GM12878 (cell line): ENCODE measurements around the gene THSD8. TPM values are rescaled to one million over a fixed set of nuclear protein-coding genes. Genes with fewer than 3 reads are reported as not detected.

Experiments used
- CBX5 ChIP-seq: sonication (generic); IDR thresholded peaks from 2 replicates; pipeline ENCODE4 v1.6.1; 2016; ENCODE audit warnings: low read depth, moderate library complexity, mild to moderate bottlenecking, inconsistent platforms
- CTCF ChIP-seq, 3 experiments: IDR thresholded peaks in 2 of 3; conservative IDR thresholded peaks in 1 of 3; 2 replicates each; pipeline ENCODE4 v1.5.1; 2011; ENCODE audit warnings: low read depth in 3 of 3, low read length in 3 of 3, mild to moderate bottlenecking in 3 of 3, control low read depth in 2 of 3, moderate library complexity in 2 of 3, inconsistent platforms in 1 of 3, mixed read lengths in 1 of 3; ENCODE audit not compliant: control insufficient read depth in 2 of 3, insufficient read depth in 1 of 3; ENCODE audit errors: extremely low read depth in 1 of 3
- EGR1 ChIP-seq, 2 experiments: IDR thresholded peaks; 1 replicate in 1 of 2; 2 replicates in 1 of 2; pipeline ENCODE4 v1.6.1; 2011 to 2012; ENCODE audit warnings: low read depth in 2 of 2, low read length in 2 of 2, borderline replicate concordance in 1 of 2, mild to moderate bottlenecking in 1 of 2, moderate library complexity in 1 of 2
- ETV6 ChIP-seq, 2 experiments: fragments of 450-650 bp in 1 of 2; IDR thresholded peaks in 1 of 2; conservative IDR thresholded peaks in 1 of 2; 2 replicates each; pipeline ENCODE4 v1.6.1; 2014; ENCODE audit warnings: antibody characterized with exemption in 1 of 2, borderline replicate concordance in 1 of 2, low read depth in 1 of 2, mild to moderate bottlenecking in 1 of 2, moderate library complexity in 1 of 2
- GABPA ChIP-seq: IDR thresholded peaks from 2 replicates; pipeline ENCODE4 v1.6.1; 2014; ENCODE audit warnings: antibody characterized with exemption, low read depth, mild to moderate bottlenecking, inconsistent platforms
- HDAC6 ChIP-seq: fragments of 200-600 bp; sonication (generic); IDR thresholded peaks from one replicate; pipeline ENCODE4 v1.8.0; 2017; ENCODE audit warnings: antibody characterized with exemption; ENCODE audit not compliant: unreplicated experiment
- HDGF ChIP-seq: fragments of 450-650 bp; IDR thresholded peaks from 2 replicates; pipeline ENCODE4 v1.6.1; 2016; ENCODE audit warnings: antibody characterized with exemption
- NFXL1 ChIP-seq: fragments of 450-650 bp; IDR thresholded peaks from 2 replicates; pipeline ENCODE4 v1.6.1; 2017; ENCODE audit warnings: antibody characterized with exemption, mild to moderate bottlenecking, borderline replicate concordance
- RFX5 ChIP-seq: IDR thresholded peaks from 2 replicates; pipeline ENCODE4 v1.6.1; 2011; ENCODE audit warnings: low read depth, low read length, improper control_type of control experiment
- SMC3 ChIP-seq: IDR thresholded peaks from 2 replicates; pipeline ENCODE4 v1.6.1; 2011; ENCODE audit warnings: low read length, improper control_type of control experiment, borderline replicate concordance
- SPI1 ChIP-seq: IDR thresholded peaks from 2 replicates; pipeline ENCODE4 v1.6.1; 2011; ENCODE audit warnings: low read depth, mild to moderate bottlenecking, low read length, moderate library complexity, borderline replicate concordance; ENCODE audit not compliant: insufficient read depth
- TAF1 ChIP-seq: IDR thresholded peaks from 2 replicates; pipeline ENCODE4 v1.6.1; 2011; ENCODE audit warnings: mild to moderate bottlenecking, low read depth, low read length, borderline replicate concordance
- TBL1XR1 ChIP-seq: IDR thresholded peaks from 2 replicates; pipeline ENCODE4 v1.6.1; 2012; ENCODE audit warnings: low read depth, low read length, improper control_type of control experiment
- TCF12 ChIP-seq: IDR thresholded peaks from 2 replicates; pipeline ENCODE4 v1.6.1; 2011; ENCODE audit warnings: low read depth, mild to moderate bottlenecking, low read length
- WRNIP1 ChIP-seq: IDR thresholded peaks from 2 replicates; pipeline ENCODE4 v1.6.1; 2011; ENCODE audit warnings: low read depth, low read length, improper control_type of control experiment, borderline replicate concordance
- YBX1 ChIP-seq: fragments of 450-650 bp; IDR thresholded peaks from 2 replicates; pipeline ENCODE4 v1.6.1; 2016; ENCODE audit warnings: antibody characterized with exemption
- ZNF207 ChIP-seq: fragments of 450-650 bp; IDR thresholded peaks from 2 replicates; pipeline ENCODE4 v1.6.1; 2014; ENCODE audit warnings: antibody characterized with exemption, mild to moderate bottlenecking, borderline replicate concordance
- ZZZ3 ChIP-seq: IDR thresholded peaks from 2 replicates; pipeline ENCODE4 v1.6.1; 2011; ENCODE audit warnings: low read depth; ENCODE audit not compliant: control insufficient read depth, insufficient read length
- polyA plus RNA-seq, 11 experiments: library from polyadenylated mRNA; depleted of rRNA in 4 of 11; unstranded in 6 of 11; stranded (reverse) in 5 of 11; fragments of >200 nt; fragmentation: Nextera tagmentation in 4 of 11; fragmentation: Illumina TruSeq in 1 of 11; extraction: Ambion mirVana in 4 of 11; extraction: Trizol in 1 of 11; gene quantifications; 1 replicate in 1 of 11; 2 replicates in 10 of 11; pipeline versions ENCODE4 v1.2.1 to v1.2.3, GENCODE V29; 2011 to 2016; ENCODE audit warnings: inconsistent platforms in 2 of 11, missing spikeins in 2 of 11, low read depth in 1 of 11
- total RNA-seq, 4 experiments: library from RNA; depleted of rRNA in 3 of 4; stranded (reverse); fragments of >200 nt in 3 of 4; fragmentation: Illumina TruSeq in 1 of 4; extraction: Trizol in 1 of 4; gene quantifications; 2 replicates each; pipeline versions ENCODE4 v1.2.1 to v1.2.3, GENCODE V29; 2013 to 2021
- TF ChIP-seq, protein P1 (sequence below): fragments of 450-650 bp; IDR thresholded peaks from 2 replicates; pipeline ENCODE4 v1.6.1; 2017; ENCODE audit warnings: mild to moderate bottlenecking
- TF ChIP-seq, protein P2 (sequence below): fragments of 450-650 bp; formaldehyde crosslinking; IDR thresholded peaks from 2 replicates; pipeline ENCODE4 v1.5.0; 2022; ENCODE audit warnings: mild to moderate bottlenecking, missing genetic modification characterization
- TF ChIP-seq, protein P3 (sequence below): IDR thresholded peaks from 2 replicates; pipeline ENCODE4 v1.6.1; 2012; ENCODE audit warnings: low read length, inconsistent platforms

Gene THSD8
- total and polyA plus RNA-seq, 10 of the 15 experiments (the other 5 are each of a cell fraction or from before 2014, with no cell fraction given), result 0.24 to 32.3 (median 21.3) TPM; not detected in 2

- TF ChIP-seq, protein P1, sequence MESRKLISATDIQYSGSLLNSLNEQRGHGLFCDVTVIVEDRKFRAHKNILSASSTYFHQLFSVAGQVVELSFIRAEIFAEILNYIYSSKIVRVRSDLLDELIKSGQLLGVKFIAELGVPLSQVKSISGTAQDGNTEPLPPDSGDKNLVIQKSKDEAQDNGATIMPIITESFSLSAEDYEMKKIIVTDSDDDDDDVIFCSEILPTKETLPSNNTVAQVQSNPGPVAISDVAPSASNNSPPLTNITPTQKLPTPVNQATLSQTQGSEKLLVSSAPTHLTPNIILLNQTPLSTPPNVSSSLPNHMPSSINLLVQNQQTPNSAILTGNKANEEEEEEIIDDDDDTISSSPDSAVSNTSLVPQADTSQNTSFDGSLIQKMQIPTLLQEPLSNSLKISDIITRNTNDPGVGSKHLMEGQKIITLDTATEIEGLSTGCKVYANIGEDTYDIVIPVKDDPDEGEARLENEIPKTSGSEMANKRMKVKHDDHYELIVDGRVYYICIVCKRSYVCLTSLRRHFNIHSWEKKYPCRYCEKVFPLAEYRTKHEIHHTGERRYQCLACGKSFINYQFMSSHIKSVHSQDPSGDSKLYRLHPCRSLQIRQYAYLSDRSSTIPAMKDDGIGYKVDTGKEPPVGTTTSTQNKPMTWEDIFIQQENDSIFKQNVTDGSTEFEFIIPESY, result peak; percentile 86; the same call in 1 of the 2 replicates
- TF ChIP-seq WRNIP1 (peak; percentile 60; the same call in 1 of the 2 replicates), SPI1 (peak; percentile 29; the same call in 1 of the 2 replicates), SMC3 (no peak), EGR1 (IDR thresholded peaks at IDR 0.05; ENCODE audit: borderline replicate concordance in 1 of 2, low read depth in 2 of 2, low read length in 2 of 2) (peak in 1 of 2 experiments; percentile 18; a peak in 1 of 3 replicates), TAF1 (peak; percentile 56; the same call in 1 of the 2 replicates), NFXL1 (no peak), ETV6 (conservative IDR thresholded peaks at IDR 0.05 in 1 of 2, IDR thresholded peaks at IDR 0.05 in 1 of 2; ENCODE audit: borderline replicate concordance in 1 of 2, low read depth in 1 of 2) (no peak), TCF12 (no peak; the same call in 1 of the 2 replicates), RFX5 (peak; percentile 73), ZZZ3 (no peak), GABPA (no peak), ZNF207 (peak; percentile 96; the same call in 1 of the 2 replicates), HDAC6 (no peak), CTCF (IDR thresholded peaks at IDR 0.05 in 2 of 3, conservative IDR thresholded peaks at IDR 0.05 in 1 of 3; ENCODE audit: control insufficient read depth in 2 of 3, extremely low read depth in 1 of 3, insufficient read depth in 1 of 3, low read depth in 3 of 3, low read length in 3 of 3) (no peak), HDGF (peak; percentile 77), CBX5 (no peak), TBL1XR1 (peak; percentile 82), YBX1 (no peak)
- TF ChIP-seq, protein P2, sequence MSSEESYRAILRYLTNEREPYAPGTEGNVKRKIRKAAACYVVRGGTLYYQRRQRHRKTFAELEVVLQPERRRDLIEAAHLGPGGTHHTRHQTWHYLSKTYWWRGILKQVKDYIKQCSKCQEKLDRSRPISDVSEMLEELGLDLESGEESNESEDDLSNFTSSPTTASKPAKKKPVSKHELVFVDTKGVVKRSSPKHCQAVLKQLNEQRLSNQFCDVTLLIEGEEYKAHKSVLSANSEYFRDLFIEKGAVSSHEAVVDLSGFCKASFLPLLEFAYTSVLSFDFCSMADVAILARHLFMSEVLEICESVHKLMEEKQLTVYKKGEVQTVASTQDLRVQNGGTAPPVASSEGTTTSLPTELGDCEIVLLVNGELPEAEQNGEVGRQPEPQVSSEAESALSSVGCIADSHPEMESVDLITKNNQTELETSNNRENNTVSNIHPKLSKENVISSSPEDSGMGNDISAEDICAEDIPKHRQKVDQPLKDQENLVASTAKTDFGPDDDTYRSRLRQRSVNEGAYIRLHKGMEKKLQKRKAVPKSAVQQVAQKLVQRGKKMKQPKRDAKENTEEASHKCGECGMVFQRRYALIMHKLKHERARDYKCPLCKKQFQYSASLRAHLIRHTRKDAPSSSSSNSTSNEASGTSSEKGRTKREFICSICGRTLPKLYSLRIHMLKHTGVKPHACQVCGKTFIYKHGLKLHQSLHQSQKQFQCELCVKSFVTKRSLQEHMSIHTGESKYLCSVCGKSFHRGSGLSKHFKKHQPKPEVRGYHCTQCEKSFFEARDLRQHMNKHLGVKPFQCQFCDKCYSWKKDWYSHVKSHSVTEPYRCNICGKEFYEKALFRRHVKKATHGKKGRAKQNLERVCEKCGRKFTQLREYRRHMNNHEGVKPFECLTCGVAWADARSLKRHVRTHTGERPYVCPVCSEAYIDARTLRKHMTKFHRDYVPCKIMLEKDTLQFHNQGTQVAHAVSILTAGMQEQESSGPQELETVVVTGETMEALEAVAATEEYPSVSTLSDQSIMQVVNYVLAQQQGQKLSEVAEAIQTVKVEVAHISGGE (CRISPR knock-in tag), result no peak
- TF ChIP-seq, protein P3, sequence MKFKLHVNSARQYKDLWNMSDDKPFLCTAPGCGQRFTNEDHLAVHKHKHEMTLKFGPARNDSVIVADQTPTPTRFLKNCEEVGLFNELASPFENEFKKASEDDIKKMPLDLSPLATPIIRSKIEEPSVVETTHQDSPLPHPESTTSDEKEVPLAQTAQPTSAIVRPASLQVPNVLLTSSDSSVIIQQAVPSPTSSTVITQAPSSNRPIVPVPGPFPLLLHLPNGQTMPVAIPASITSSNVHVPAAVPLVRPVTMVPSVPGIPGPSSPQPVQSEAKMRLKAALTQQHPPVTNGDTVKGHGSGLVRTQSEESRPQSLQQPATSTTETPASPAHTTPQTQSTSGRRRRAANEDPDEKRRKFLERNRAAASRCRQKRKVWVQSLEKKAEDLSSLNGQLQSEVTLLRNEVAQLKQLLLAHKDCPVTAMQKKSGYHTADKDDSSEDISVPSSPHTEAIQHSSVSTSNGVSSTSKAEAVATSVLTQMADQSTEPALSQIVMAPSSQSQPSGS, result no peak
Measured at GRCh38 chr19:12789904-12790619, 11.8 kb upstream of the THSD8 start (continued).
